Measurements from ENCODE around the gene GATB.

The GATB gene

GRCh38 chr4:151760712-151761661 lies at the start of gene GATB:
GATB (minus strand) TSS chr4:151761007; CDS start chr4:151760982, 25 bp downstream.
- H3K9me3 Mint-ChIP-seq: no peaks in the 10 kb centered on the region
- H3K27me3 Mint-ChIP-seq: peaks cover 14% of the 10 kb centered on the region
- H3K4me3 Mint-ChIP-seq: peak within 1 kb of the TSS; percentile 92
- ATAC-seq (replicated peaks; ENCODE audit: extremely low read depth, poor library complexity, severe bottlenecking) (peak; percentile 99), DNase-seq (ENCODE audit: low spot score in 2 of 2) (peak; percentile 74 to 87)
- H3K4me1 Mint-ChIP-seq: peaks cover 17% of the 10 kb centered on the region
- peak within 1 kb of the TSS; percentile 97 for H3K27ac Mint-ChIP-seq (ENCODE audit: low read depth)
- peaks cover 14% of the 10 kb centered on the region for H3K36me3 Mint-ChIP-seq (ENCODE audit: insufficient read depth)

DNA sequence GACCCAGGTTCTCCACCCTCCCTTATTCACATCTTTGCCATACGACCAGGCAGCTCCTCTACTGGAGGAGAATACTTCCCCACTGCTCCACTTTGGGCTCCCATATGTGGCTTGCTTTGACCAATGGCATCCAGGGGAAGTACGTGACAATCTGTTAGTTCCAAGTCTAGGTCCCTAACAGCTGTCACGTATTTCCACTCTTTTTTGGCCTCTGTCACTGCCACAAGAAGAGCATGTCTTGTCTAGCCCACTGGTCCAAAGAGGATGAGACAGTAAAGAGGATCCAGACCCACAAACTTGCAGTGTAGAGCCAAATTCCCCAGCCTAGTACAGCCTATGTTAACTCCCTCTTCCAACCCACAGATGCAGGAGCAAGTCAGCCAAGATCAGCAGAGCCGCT lies 49.7 kb upstream of the GATB start:
- Mint-ChIP-seq H3K4me3 (no peak overlapping the region), H3K27ac (ENCODE audit: low read depth) (no peak overlapping the region), H3K4me1 (no peaks in the 10 kb centered on the region), H3K27me3 (no peaks in the 10 kb centered on the region), H3K36me3 (ENCODE audit: insufficient read depth) (peaks cover 2% of the 10 kb centered on the region), H3K9me3 (no peaks in the 10 kb centered on the region)
- no peak for ATAC-seq (replicated peaks; ENCODE audit: extremely low read depth, poor library complexity, severe bottlenecking)
- DNase-seq (ENCODE audit: low spot score in 2 of 2): no peak

- H3K4me3 Mint-ChIP-seq: no peak overlapping the region
- ATAC-seq (replicated peaks; ENCODE audit: extremely low read depth, poor library complexity, severe bottlenecking) (no peak), DNase-seq (ENCODE audit: low spot score in 2 of 2) (no peak)
- no peaks in the 10 kb centered on the region for H3K4me1 Mint-ChIP-seq
- H3K27ac Mint-ChIP-seq (ENCODE audit: low read depth): no peak overlapping the region
- H3K36me3 Mint-ChIP-seq (ENCODE audit: insufficient read depth): peaks cover 2% of the 10 kb centered on the region
- no peaks in the 10 kb centered on the region for H3K27me3 Mint-ChIP-seq
- no peaks in the 10 kb centered on the region for H3K9me3 Mint-ChIP-seq
Measured at GRCh38 chr4:151809716-151810115, 48.9 kb upstream of the GATB start.

DNA sequence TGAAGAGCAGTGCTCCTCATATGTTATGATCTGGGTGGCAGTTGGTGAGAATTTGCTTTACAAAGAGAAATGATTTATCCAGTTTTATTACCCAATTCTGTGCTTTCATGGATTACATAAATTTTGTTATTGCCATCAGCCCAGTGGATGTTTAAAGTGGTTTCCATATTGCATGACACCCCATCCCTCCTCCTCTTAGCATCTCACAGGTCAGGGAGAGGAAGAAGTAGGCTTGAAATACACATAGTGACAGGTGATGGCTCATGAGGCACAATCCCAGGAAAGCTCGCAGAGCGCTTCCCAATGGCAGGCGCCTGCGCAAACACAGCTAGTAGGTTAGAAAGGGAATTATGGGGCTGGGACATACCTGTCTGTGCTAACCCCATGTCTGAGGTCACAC lies 47.7 kb upstream of the GATB start:
- Mint-ChIP-seq H3K4me1 (no peaks in the 10 kb centered on the region), H3K27ac (ENCODE audit: low read depth) (no peak overlapping the region), H3K9me3 (no peaks in the 10 kb centered on the region), H3K4me3 (no peak overlapping the region), H3K36me3 (ENCODE audit: insufficient read depth) (peaks cover 2% of the 10 kb centered on the region), H3K27me3 (no peaks in the 10 kb centered on the region)
- DNase-seq (ENCODE audit: low spot score in 2 of 2) (no peak), ATAC-seq (replicated peaks; ENCODE audit: extremely low read depth, poor library complexity, severe bottlenecking) (no peak)

GRCh38 chr4:151808120-151808529 lies 47.3 kb upstream of the GATB start:
- no peak overlapping the region for H3K4me3 Mint-ChIP-seq
- ATAC-seq (replicated peaks; ENCODE audit: extremely low read depth, poor library complexity, severe bottlenecking) (no peak), DNase-seq (ENCODE audit: low spot score in 2 of 2) (no peak)
- peaks cover 2% of the 10 kb centered on the region for H3K36me3 Mint-ChIP-seq (ENCODE audit: insufficient read depth)
- H3K27me3 Mint-ChIP-seq: no peaks in the 10 kb centered on the region
- no peaks in the 10 kb centered on the region for H3K9me3 Mint-ChIP-seq
- H3K4me1 Mint-ChIP-seq: no peaks in the 10 kb centered on the region
- H3K27ac Mint-ChIP-seq (ENCODE audit: low read depth): no peak overlapping the region

- no peak for ATAC-seq (replicated peaks; ENCODE audit: extremely low read depth, poor library complexity, severe bottlenecking)
- no peaks in the 10 kb centered on the region for H3K4me1 Mint-ChIP-seq
- DNase-seq (ENCODE audit: low spot score in 2 of 2): no peak
- H3K9me3 Mint-ChIP-seq: no peaks in the 10 kb centered on the region
- H3K27me3 Mint-ChIP-seq: no peaks in the 10 kb centered on the region
- peaks cover 2% of the 10 kb centered on the region for H3K36me3 Mint-ChIP-seq (ENCODE audit: insufficient read depth)
- H3K4me3 Mint-ChIP-seq: no peak overlapping the region
- H3K27ac Mint-ChIP-seq (ENCODE audit: low read depth): no peak overlapping the region
Measured at GRCh38 chr4:151807220-151807619, 46.4 kb upstream of the GATB start.

- no peaks in the 10 kb centered on the region for H3K4me1 Mint-ChIP-seq
- H3K27me3 Mint-ChIP-seq: no peaks in the 10 kb centered on the region
- no peak for DNase-seq (ENCODE audit: low spot score in 2 of 2)
Measured at GRCh38 chr4:151806511-151806927, 45.7 kb upstream of the GATB start.

GRCh38 chr4:151804821-151805220 lies 44.0 kb upstream of the GATB start:
- DNase-seq (ENCODE audit: low spot score in 2 of 2) (no peak), ATAC-seq (replicated peaks; ENCODE audit: extremely low read depth, poor library complexity, severe bottlenecking) (no peak)
- H3K4me1 Mint-ChIP-seq: no peaks in the 10 kb centered on the region
- H3K27me3 Mint-ChIP-seq: no peaks in the 10 kb centered on the region
- peaks cover 2% of the 10 kb centered on the region for H3K36me3 Mint-ChIP-seq (ENCODE audit: insufficient read depth)
- no peaks in the 10 kb centered on the region for H3K9me3 Mint-ChIP-seq
- H3K4me3 Mint-ChIP-seq: no peak overlapping the region
- no peak overlapping the region for H3K27ac Mint-ChIP-seq (ENCODE audit: low read depth)

More at GRCh38 chr4:151806511-151806927, 45.7 kb upstream of the GATB start:
- H3K9me3 Mint-ChIP-seq: no peaks in the 10 kb centered on the region
- ATAC-seq (replicated peaks; ENCODE audit: extremely low read depth, poor library complexity, severe bottlenecking): no peak
- H3K27ac Mint-ChIP-seq (ENCODE audit: low read depth): no peak overlapping the region
- H3K36me3 Mint-ChIP-seq (ENCODE audit: insufficient read depth): peaks cover 2% of the 10 kb centered on the region
- no peak overlapping the region for H3K4me3 Mint-ChIP-seq

DNA sequence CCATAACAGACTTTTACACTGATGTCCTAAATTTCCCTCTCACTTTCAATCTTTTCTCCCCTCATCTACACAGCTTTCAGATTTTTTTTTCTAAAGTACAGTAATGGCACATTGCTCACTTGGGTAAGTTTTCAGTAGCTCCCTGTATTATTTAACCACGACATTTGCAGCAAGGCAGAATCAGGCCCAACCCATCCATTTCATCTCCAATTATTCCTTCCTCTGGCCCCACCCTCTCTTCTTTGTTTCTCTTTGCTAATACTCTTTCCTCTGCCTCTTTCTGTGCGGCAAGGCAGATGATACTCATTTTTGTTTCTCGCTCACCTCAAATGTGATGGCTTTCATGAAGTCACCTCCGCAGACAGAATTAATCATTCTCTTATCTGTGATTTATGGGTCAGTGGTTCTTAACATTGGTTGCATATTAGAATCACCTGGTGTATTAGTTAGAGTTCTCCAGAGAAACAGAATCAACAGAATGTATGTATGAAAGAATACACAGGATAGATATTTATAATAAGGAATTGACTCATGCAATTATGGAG lies 43.4 kb upstream of the GATB start:
- DNase-seq (ENCODE audit: low spot score in 2 of 2) (no peak), ATAC-seq (replicated peaks; ENCODE audit: extremely low read depth, poor library complexity, severe bottlenecking) (no peak)
- H3K27ac Mint-ChIP-seq (ENCODE audit: low read depth): no peak overlapping the region
- H3K27me3 Mint-ChIP-seq: no peaks in the 10 kb centered on the region
- H3K4me1 Mint-ChIP-seq: no peaks in the 10 kb centered on the region
- no peaks in the 10 kb centered on the region for H3K9me3 Mint-ChIP-seq
- H3K4me3 Mint-ChIP-seq: no peak overlapping the region
- H3K36me3 Mint-ChIP-seq (ENCODE audit: insufficient read depth): peaks cover 2% of the 10 kb centered on the region

GRCh38 chr4:151803246-151803645 lies 42.4 kb upstream of the GATB start:
- ATAC-seq (replicated peaks; ENCODE audit: extremely low read depth, poor library complexity, severe bottlenecking): no peak
- Mint-ChIP-seq H3K27ac (ENCODE audit: low read depth) (no peak overlapping the region), H3K4me3 (no peak overlapping the region), H3K36me3 (ENCODE audit: insufficient read depth) (peaks cover 2% of the 10 kb centered on the region), H3K9me3 (no peaks in the 10 kb centered on the region), H3K27me3 (no peaks in the 10 kb centered on the region), H3K4me1 (no peaks in the 10 kb centered on the region)
- no peak for DNase-seq (ENCODE audit: low spot score in 2 of 2)

- DNase-seq (ENCODE audit: low spot score in 2 of 2) (peak; percentile 30 to 34), ATAC-seq (replicated peaks; ENCODE audit: extremely low read depth, poor library complexity, severe bottlenecking) (no peak)
- H3K4me3 Mint-ChIP-seq: no peak overlapping the region
- H3K27ac Mint-ChIP-seq (ENCODE audit: low read depth): no peak overlapping the region
- no peaks in the 10 kb centered on the region for H3K9me3 Mint-ChIP-seq
- H3K4me1 Mint-ChIP-seq: no peaks in the 10 kb centered on the region
- H3K27me3 Mint-ChIP-seq: no peaks in the 10 kb centered on the region
- no peaks in the 10 kb centered on the region for H3K36me3 Mint-ChIP-seq (ENCODE audit: insufficient read depth)
Measured at GRCh38 chr4:151801547-151802516, 41.0 kb upstream of the GATB start.

GRCh38 chr4:151799417-151800012 lies 38.7 kb upstream of the GATB start:
- no peak overlapping the region for H3K4me3 Mint-ChIP-seq
- DNase-seq (ENCODE audit: low spot score in 2 of 2) (no peak), ATAC-seq (replicated peaks; ENCODE audit: extremely low read depth, poor library complexity, severe bottlenecking) (no peak)
- no peaks in the 10 kb centered on the region for H3K9me3 Mint-ChIP-seq
- no peaks in the 10 kb centered on the region for H3K4me1 Mint-ChIP-seq
- peaks cover 3% of the 10 kb centered on the region for H3K27me3 Mint-ChIP-seq
- H3K36me3 Mint-ChIP-seq (ENCODE audit: insufficient read depth): no peaks in the 10 kb centered on the region
- H3K27ac Mint-ChIP-seq (ENCODE audit: low read depth): no peak overlapping the region

All from central memory CD8-positive, alpha-beta T cell (primary cell).